Stimulated activated CD4-positive, alpha-beta T cell treated with anti-CD3 and anti-CD28 coated beads, Interleukin-1b, Interleukin-23, amount 100 ng/mL, for 4 hours (primary cell): Measurements from ENCODE around the gene SCAMP1.
"Not testable (repeated sequence)": the region's sequence is repeated elsewhere in the genome, so short reads cannot be mapped to it uniquely, and the experiment has no call there.

Source experiments
- DNase-seq, 2 donors: peaks; one replicate each; pipeline ENCODE4 v3.0.0-alpha.2; 2020; ENCODE audit warnings: low read depth in 2 of 2

Gene SCAMP1

DNA sequence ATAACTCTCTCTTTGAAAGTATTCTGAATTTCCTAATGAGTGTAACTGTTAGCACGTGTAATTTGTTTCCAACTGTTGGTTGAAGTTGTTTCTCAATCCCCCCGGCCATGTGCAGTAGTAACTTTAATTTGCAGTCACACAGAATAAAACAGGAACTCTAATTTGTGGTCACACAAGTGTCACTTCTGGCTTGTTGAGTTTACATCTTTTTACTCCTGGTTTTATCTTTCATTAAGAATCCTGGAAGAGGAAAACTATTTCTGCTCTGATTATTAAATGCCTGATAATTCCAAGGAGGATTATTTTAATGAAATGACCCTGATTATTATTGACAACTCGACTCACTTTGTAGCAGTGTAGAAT is 1.2 kb downstream of the SCAMP1 start:
- no peak for DNase-seq

DNA sequence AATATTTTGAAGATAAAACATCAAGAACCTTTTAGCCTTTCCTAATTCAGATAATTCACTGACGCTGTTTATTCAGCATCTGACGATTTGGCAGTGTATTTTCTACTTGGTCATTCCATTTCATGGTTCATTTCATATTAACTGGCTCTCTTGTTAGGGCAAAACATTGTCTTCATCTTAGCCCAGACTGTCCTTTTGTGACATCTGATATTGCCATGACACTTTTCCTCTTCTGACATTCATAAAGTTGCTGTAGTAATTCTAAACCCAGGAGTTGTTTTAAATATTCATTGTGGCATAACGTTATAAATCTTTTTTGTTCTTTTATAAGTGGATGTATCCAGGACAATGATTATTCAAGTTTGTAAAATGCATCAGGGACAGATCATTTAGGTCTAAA is 1.8 kb downstream of the SCAMP1 start:
- no peak for DNase-seq

DNA sequence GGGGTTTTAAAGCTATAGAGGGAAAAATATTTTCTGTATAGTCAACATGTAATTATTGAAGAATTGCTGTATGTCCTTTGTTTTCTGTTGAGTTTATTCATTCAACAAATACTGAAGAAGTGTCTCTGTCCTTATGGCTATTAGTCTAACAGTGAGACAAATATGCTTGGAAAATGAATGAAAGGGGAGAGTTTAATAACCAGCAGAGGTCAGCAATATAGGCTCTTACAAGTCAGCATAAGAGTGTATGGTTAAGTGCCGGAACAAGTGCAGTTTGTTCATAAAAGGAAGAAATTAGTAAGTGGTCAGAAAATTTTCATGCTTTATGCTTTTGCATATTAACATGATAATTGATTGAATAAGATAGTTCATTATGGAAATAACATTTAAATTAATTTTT is 3.6 kb downstream of the SCAMP1 start:
- no peak for DNase-seq

DNA sequence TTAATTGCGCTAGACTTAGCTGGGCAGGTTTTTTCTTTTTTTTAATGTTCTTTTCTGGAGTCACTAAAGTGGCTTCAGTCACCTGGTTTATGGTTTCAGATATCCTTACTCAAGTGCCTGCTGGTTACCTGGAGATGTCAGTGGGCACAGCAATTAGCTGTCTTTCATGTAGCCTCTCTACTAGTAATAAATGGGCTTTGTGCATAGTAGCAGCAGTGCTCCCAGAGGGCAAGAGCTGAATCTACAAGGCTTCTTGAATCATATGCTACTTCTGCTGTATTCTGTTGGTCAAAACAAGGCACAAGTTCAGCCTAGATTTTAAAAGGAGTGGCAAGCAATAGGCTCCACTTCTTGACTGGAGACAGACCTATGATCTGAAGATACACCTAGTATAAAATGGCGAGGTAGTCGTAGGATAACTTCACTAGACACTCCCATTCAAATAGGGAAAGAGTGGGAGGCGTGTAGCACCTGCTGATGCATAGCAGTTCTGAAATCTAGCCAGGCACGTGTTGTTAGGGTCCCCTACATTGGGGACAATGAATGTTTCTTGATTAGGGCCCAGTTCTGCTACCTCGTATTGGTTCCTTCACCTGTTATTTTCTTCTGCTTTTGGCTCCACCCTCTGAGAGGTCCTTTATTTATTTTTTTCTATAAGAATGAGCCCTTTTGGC is 7.0 kb downstream of the SCAMP1 start:
- DNase-seq: no peak

DNA sequence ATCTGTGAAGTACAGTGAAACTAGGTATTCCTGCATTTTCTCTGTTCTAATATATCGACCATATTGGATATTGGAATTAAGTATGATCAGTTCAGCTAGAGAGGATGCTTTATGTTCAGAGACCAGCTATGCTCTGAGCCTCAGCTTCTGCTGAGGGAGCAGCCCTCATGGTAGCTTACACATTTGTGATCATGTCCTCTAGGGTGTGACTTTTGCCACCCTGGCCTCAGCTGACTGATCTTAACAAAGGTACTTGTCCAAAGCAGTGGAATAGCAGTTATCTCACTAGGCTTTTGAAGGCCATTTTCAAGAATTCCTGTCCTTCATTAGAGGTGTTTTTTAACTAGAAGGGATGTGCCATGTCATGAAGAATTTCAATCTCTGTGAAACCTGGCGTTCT is 9.3 kb downstream of the SCAMP1 start:
- no peak for DNase-seq

DNA sequence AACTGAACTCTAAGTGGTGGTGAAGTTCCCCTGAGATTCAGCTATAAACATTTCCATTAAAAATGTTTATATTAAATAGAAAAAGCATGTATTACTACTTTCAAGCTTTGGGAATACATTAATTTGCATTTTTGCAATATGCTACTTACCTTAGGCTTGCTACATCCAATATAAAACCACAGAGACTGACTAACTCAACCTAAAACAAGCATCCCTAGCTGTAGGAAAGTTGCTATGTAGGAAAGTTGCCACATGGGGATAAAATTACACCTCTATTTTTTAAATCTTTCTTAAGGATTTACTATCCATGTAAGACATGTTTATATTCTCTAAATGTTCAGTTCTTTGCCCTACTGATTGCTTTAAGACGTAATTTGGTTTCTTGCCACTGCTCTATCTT is 12.8 kb downstream of the SCAMP1 start:
- DNase-seq: no peak

DNA sequence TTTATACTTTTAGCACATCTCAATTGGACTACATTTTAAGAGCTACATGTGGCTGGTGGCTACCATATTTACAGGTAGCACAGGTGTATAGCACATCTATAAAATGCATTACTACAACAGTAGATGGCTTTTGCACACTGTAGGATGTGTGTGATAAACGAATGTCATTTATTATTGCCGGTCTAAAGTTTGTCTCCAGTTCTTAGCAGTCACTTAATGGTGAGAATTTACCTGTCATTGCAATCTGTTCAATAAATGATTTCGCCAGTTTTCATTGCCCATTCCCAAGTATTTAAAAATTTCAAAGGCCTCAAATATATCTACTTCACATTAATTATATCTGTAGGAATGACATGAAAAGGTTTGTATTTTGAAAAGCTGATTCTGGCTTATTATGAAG is 15.9 kb downstream of the SCAMP1 start:
- DNase-seq: no peak

DNA sequence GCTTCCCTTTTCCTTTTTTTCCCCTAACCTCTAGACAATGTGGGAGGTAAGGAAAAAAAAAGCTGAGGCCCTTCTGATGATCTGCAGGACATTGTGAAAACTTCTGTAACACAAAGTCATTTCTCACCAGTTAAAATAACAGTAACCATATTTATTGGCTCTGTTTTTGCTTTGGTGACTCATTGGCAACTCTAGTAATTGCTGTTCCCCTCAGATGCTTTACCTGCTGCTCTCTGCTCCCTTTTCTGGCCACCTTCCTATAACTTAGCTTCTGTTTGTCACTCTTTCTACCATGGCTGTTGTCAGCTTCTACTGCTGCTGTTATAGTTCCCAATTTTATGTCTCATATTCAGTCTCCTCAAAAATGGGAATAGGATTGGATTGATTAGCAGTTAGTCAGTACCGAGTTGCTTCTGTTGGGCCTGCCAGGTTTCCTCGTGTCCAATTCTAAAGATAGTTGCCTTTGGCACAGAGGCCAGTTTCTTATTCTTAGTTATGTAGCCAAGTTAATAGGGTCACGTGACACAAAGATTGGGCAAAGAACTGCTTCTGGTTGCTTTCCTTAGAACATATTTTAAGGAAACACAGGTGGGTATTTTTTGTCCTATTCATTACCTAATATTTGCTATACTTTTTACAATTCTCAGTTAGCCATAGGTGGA is 16.8 kb downstream of the SCAMP1 start:
- no peak for DNase-seq

DNA sequence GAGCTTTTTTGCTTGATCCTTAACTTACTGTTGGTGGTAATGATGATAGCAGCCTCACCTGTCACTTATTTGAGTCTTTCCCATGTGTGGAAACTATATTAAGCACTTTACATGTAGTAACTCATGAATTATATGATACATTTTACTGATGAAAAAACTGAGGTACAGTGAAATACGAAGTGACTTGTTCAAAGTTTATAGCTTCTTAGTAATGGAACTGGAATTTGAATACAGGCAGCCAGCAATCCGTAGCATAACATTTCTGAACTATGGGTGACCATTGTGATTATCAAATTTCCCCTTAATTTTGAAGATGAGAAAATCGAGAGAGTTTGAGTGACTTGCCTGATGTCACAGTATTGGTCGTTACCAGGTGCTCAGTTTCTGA is 17.3 kb downstream of the SCAMP1 start:
- DNase-seq: no peak

DNA sequence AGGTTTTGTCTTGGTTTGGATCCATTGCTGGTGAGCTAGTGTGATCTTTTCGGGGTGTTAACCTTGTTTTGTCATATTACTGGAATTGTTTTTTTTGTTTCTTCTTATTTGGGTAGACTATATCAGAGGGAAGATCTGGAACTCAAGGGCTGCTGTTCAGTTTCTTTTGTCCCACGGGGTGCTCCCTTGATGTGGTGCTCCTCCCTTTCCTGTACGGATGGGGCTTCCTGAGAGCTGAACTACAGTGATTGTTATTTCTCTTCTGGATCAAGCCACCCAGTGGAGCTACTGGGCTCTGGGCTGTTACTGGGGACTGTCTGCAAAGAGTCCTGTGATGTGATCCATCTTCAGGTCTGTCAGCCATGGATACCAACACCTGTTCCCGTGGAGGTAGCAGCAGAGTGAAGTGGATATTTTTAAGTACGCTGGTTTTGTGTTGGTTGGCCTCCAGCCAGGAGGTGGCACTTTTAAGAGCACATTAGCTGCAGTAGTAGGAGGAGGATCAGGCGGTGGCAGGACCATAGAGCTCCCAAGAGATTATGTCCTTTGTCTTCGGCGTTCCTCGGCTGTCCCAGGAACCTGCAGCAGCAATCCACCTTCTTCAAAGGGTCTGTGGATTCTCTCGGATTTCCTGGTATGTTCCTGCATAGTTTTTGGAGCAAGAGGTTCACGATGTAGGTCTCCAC is 27.2 kb downstream of the SCAMP1 start:
- DNase-seq: no peak

DNA sequence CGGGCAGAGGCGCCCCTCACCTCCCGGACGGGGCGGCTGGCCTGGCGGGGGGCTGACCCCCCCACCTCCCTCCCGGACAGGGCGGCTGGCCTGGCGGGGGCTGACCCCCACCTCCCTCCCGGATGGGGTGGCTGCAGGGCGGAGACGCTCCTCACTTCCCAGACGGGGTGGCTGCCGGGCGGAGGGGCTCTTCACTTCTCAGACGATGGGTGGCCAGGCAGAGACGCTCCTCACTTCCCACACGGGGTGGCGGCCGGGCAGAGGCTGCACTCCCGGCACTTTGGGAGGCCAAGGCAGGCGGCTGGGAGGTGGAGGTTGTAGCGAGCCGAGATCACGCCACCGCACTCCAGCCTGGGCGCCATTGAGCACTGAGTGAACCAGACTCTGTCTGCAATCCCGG is 30.9 kb downstream of the SCAMP1 start:
- not testable (repeated sequence) for DNase-seq

DNA sequence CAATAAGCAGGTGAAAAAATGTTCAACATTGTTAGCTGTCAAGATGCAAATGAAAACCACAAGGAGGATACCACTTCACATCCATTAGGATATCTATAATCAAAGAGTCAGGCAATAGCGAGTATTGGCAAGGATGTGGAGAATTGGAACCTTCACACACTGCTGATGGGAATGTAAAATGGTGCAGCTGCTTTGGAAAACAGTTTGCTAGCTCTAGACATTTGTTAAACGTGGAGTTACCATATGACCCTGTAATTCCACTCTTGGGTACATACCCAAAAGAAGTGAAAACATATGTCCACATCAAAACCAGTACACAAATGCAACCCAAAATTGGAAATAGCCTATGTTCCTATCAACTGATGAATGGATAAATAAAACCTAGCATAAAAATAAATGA is 37.4 kb downstream of the SCAMP1 start:
- no peak for DNase-seq

DNA sequence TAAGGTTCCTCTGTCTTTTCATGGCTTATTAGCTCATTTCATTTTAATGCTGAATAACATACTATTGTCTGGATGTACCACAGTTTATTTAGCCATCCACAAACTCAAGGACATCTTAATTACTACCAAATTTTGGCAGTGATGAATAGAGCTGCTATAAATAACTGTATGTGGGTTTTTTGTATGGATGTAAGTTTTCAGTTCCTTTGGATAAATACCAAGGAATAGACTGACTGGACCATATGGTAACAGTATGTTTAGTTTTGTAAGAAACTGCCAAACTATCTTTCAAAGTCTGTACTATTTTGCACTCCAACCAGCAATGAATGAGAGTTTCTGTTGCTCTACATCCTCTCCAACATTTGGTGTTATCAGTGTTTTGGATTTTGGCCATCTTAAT is 38.7 kb downstream of the SCAMP1 start:
- DNase-seq: no peak

DNA sequence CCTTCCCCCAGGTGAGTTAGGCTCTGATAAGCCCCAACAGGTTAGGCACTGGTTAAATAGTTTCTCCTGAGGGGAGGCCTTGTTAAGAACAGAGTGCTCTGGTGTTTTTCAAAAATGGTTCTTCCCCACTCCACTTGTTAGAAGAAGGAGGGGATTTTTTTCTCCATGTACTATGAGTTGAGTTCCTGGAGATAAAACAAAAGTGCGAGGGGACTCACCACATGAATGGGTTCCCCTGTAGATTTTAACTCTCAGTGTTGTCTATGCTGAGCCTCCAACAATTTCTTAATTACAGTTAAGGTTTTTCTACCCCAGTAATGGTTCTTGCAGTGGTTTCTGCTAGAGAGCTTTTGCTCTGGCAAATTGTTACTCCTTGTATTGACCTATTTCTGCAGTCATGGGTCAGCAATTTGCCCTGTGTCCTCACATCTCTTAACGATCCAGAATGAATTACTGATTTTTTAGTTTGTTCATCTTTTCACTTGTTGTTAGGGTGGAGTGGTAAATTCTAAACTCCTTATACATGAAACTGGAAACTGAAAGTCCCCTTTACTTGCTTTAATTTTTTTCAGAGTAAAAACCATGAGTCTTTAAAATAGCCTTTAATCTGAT is 44.4 kb downstream of the SCAMP1 start:
- DNase-seq: no peak

DNA sequence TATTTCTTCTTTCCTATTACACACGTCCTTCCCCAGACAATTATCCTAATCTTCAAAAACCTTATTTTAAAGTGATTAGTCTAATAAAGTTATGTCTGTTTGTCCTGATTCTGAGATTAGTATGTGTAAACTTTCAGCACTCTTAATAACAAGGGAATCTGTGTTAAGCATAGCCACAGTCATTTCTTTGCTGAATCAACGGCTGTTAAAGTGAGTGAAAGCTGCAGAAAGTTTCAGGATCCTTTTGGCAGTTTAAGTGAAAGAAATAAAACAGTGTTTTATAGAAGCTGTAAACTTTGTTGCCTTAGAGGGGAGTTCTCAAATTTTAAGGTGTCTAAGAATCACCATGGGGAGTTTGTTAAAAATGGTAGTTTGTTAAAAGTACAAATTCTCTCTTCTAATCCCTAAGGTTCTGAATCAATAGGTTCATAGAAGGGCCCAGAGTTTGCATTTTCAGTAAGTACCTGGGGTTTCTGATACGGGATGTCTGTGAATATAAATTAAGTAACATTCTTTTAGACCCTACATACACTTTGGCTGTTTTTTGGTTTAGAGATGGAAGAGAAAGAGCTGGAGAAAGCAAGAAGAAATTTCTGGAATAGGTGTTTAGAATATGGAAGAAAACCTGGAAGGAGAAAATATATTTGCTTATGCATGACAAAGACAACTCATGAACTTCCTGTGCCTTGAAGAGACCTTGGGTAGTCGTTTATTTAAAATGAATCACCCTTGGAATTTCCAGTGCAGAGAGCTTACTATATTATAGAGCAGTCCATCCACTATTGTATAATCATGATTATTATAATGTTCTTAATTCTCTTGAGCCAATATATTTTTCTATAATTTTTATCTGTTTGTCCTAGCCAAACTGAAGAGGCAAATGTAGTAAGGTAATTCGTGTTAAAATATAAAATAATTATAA is 45.7 kb downstream of the SCAMP1 start:
- DNase-seq: no peak

DNA sequence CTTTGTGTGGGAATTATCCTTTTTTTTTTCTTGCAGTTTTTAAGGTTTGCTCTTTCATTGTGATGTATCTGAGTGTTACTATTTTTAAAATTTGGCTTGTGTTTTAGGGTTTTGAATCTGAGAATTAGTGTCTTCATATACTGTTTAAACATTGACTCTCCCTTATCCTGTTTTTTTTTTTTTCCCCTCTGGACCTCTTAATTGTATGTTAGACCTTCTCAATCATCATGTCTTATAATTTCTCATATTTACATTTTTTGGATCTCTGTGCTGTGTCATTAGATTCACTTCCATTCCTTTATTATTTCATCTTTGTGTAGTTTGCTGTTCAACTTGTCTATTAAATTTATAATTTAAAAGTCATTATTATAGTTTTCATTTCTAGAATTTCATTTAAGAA is 47.0 kb downstream of the SCAMP1 start:
- DNase-seq: no peak

DNA sequence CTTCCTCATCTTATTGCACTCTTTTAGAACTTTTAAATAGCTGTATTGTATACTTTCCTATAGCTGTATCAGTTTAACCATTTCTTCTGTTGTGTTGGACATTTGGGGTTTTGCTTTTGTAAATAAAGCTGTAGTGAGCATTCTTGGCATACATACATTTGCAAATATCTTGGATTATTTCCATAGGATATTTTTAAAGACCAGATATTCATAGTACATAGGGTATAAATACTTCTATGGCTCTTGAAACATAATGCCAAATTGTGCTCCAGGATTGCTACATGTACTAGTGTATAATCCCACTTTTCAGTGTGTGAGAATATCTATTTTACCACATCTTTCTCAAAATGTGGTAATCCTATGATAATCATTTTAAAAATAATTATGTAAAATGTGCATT is 51.2 kb downstream of the SCAMP1 start:
- no peak for DNase-seq

DNA sequence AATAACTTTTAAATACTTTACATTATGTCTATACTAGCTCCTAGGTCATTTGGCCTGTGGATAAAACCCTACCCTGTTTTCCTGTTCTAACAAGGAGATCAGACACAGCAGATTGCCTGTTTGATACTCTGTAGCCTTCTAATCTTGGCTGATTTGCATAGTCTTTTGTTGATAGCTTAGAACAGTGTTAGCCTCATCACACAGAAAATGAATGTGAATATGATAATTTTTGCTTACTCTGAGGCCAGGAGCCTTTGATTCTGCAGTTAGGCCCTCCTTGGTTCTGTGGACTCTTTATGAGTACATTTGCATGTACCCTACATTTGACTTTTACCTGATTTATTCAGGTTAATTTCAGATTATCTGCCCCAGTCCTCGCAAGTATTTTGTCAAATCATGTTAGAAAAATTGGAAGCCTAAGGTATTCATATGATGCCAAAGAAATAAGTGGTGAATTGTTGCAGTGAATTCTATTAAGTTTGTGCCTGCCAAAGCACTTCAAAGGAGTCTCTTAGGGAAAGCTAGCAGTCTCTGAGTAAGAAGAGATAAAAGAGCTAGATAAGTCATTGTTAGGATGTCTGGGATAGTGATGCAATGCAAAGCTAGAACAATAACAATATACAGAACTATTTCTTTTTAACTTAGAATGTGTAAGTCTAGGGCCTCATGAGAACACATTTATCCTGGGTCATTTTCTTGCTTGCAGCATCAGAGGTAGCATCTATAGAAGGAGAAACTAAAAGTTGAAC is 56.4 kb downstream of the SCAMP1 start:
- no peak for DNase-seq

DNA sequence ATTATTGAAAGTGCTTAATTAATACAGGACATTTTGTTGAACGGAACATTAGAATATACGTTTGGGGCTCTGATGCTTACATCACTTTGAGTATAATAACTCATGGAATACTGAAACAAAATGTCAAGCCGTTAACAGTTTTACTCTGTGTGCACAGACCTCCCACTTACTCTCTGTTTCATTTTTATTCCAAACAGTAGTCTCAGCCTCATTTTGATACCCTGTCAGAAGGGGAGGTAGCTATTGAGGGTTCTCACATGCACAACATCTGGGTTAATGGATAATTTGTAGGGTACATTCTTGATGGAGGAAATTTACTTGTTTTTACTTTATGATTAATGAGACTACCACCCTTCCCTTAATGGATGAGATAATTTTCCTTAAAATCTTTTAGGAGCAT is 59.0 kb downstream of the SCAMP1 start:
- no peak for DNase-seq

DNA sequence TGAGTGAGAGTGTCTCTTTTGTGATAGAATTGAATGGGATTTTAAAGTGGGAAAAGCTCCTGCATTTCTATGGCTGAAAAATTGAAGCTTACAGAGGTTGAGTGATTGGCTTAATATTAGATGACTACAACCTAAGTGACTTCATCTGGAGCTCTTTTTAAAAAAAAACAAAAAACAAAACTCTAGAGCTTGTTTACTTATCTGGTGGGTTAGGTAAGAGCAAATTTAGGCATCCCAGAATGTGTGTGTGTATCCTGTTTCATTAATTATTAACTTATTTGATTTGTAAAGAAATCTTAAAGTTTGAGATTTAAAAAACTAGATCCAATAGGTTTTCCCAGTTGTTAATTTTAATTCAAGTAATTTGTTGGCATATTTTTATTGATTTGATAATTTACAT is 60.1 kb downstream of the SCAMP1 start:
- DNase-seq: no peak

DNA sequence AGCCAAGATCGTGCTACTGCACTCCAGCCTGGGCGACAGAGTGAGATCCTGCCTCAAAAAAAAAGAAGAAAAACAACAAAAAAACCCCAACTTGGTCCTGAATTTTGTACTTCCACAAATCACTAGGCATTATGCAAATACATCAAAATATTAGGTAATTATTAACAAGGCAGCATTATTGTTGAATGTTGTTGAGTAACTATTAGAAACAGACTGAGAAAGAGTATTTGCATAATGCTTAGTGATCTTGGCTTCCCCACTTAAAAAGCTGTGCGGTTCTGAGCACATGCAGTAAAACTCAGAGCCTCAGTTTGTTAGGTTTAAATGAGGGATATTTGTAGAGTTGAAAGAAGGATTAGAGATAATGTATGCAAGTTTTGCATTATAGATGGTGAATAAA is 64.2 kb downstream of the SCAMP1 start:
- DNase-seq: no peak
